Glutamatergic neuron (in vitro differentiated cells): ENCODE data around the gene RRN3. TPM values are rescaled to one million over a fixed set of nuclear protein-coding genes. Genes with fewer than 3 reads are reported as not detected.
"Not testable (repeated sequence)": the region's sequence is repeated elsewhere in the genome, so short reads cannot be mapped to it uniquely, and the experiment has no call there.

Experiments used
- DNase-seq: peaks from one replicate; pipeline ENCODE4 v3.0.0; 2022
- H3K27ac Mint-ChIP-seq: one replicate; pipeline ENCODE4 v1.8.0; 2020; ENCODE audit warnings: mild to moderate bottlenecking, mixed read lengths, inconsistent platforms; ENCODE audit not compliant: unreplicated experiment
- H3K27me3 Mint-ChIP-seq: one replicate; pipeline ENCODE4 v1.8.0; 2020; ENCODE audit warnings: mild to moderate bottlenecking, moderate library complexity, mixed read lengths, inconsistent platforms; ENCODE audit not compliant: unreplicated experiment
- H3K36me3 Mint-ChIP-seq: one replicate; pipeline ENCODE4 v1.8.0; 2020; ENCODE audit warnings: mild to moderate bottlenecking, mixed read lengths, inconsistent platforms; ENCODE audit not compliant: unreplicated experiment
- H3K4me1 Mint-ChIP-seq: one replicate; pipeline ENCODE4 v1.8.0; 2020; ENCODE audit warnings: mild to moderate bottlenecking, low read depth, mixed read lengths, inconsistent platforms; ENCODE audit not compliant: unreplicated experiment
- H3K4me3 Mint-ChIP-seq: one replicate; pipeline ENCODE4 v1.8.0; 2020; ENCODE audit warnings: mild to moderate bottlenecking, mixed read lengths, inconsistent platforms; ENCODE audit not compliant: unreplicated experiment
- H3K9me3 Mint-ChIP-seq: one replicate; pipeline ENCODE4 v1.8.0; 2020; ENCODE audit warnings: mild to moderate bottlenecking, moderate library complexity, mixed read lengths, inconsistent platforms; ENCODE audit not compliant: unreplicated experiment
- total RNA-seq: library from RNA; stranded (reverse); fragmentation: NEBNext Ultra II Directional; extraction: Animal tissue kit (Norgen Biotek cat#: 25700); gene quantifications from one replicate; pipeline ENCODE4 v1.2.1, GENCODE V29; 2021; ENCODE audit not compliant: unreplicated experiment

Gene RRN3
- total RNA-seq, 1 donor from 2014 or later = 50.0 TPM

GRCh38 chr16:15133554-15133953 lies 39.5 kb upstream of the RRN3 start:
- H3K36me3 Mint-ChIP-seq, H3K27me3 Mint-ChIP-seq, H3K4me1 Mint-ChIP-seq, H3K9me3 Mint-ChIP-seq, H3K27ac Mint-ChIP-seq, H3K4me3 Mint-ChIP-seq, DNase-seq: not testable (repeated sequence)

GRCh38 chr16:15132719-15133428 lies 38.8 kb upstream of the RRN3 start:
- not testable (repeated sequence) for H3K27ac Mint-ChIP-seq, H3K27me3 Mint-ChIP-seq, H3K4me3 Mint-ChIP-seq

GRCh38 chr16:15130943-15131700 lies 37.0 kb upstream of the RRN3 start:
- DNase-seq, H3K27ac Mint-ChIP-seq, H3K4me1 Mint-ChIP-seq, H3K27me3 Mint-ChIP-seq, H3K4me3 Mint-ChIP-seq, H3K9me3 Mint-ChIP-seq, H3K36me3 Mint-ChIP-seq: not testable (repeated sequence)

More at GRCh38 chr16:15132719-15133428, 38.8 kb upstream of the RRN3 start:
- H3K4me1 Mint-ChIP-seq, H3K9me3 Mint-ChIP-seq, H3K36me3 Mint-ChIP-seq, DNase-seq: not testable (repeated sequence)

DNA sequence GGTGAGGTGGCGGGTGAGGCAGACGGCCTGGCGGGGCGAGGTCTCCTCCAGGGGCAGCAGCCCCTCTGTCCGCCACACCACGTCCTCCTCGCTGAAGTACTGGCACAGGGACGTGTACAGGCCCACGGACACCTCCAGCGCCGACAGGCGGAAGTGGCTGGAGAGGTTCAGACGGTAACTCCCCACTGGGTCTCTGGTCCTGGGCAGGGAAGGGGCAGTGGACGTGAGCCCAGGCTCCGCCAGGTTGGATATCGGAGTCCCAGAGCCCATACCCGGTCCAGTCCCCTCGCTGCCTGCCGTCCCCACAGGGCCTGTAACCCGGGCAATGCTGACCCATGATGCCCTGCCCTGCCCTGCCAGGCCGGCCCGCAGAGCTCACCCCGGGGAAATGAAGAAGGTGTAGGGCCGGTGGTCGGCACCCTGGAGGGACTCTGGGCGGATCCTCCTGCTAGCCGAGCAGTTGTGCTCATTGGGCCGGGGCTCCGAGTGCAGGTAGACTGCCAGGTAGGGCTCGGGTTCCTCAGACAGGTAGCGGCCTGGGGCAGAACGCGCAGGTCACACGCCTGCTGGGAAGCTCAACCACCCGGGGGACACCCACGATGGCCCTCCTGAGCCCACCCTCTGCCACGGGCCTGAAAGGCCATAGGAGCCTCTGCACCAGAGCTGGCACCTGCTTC lies 36.3 kb upstream of the RRN3 start:
- H3K9me3 Mint-ChIP-seq, H3K4me1 Mint-ChIP-seq, H3K27ac Mint-ChIP-seq, H3K27me3 Mint-ChIP-seq, H3K4me3 Mint-ChIP-seq, DNase-seq, H3K36me3 Mint-ChIP-seq: not testable (repeated sequence)

GRCh38 chr16:15127641-15128425 lies 33.8 kb upstream of the RRN3 start:
- H3K4me3 Mint-ChIP-seq, H3K27ac Mint-ChIP-seq, H3K4me1 Mint-ChIP-seq, H3K36me3 Mint-ChIP-seq, H3K9me3 Mint-ChIP-seq, DNase-seq, H3K27me3 Mint-ChIP-seq: not testable (repeated sequence)

GRCh38 chr16:15100372-15100987 lies 6.4 kb upstream of the RRN3 start:
- H3K27me3 Mint-ChIP-seq, DNase-seq, H3K4me1 Mint-ChIP-seq, H3K9me3 Mint-ChIP-seq, H3K27ac Mint-ChIP-seq, H3K36me3 Mint-ChIP-seq, H3K4me3 Mint-ChIP-seq: not testable (repeated sequence)

- not testable (repeated sequence) for H3K36me3 Mint-ChIP-seq, H3K27me3 Mint-ChIP-seq, DNase-seq, H3K9me3 Mint-ChIP-seq, H3K27ac Mint-ChIP-seq, H3K4me1 Mint-ChIP-seq, H3K4me3 Mint-ChIP-seq
These were observed 5.4 kb upstream of the RRN3 start for GRCh38 chr16:15099366-15099909.

DNA sequence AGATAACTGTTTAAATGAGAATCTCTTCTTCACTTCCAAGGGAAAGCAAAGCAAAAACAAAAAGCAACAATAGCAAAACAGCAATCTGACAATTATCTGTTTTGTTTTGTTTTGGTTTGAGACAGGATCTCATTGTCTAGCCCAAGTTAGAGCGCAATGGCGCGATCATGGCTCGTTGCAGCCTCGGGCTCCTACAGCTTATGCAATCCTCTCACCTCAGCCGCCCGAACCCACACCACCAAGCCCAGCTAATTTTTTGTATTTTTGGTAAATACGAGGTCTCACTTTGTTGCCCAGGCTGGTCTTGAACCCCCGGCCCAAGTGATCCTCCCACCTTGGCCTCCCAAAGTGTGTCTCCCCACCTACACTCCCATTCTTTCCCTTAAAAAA lies 2.5 kb upstream of the RRN3 start:
- H3K9me3 Mint-ChIP-seq = not testable (repeated sequence)

GRCh38 chr16:15093571-15093954 lies 509 bp downstream of the RRN3 start:
- H3K4me1 Mint-ChIP-seq, H3K36me3 Mint-ChIP-seq, H3K9me3 Mint-ChIP-seq, H3K27me3 Mint-ChIP-seq, DNase-seq: not testable (repeated sequence)
- peak overlapping the region; percentile 91 for H3K27ac Mint-ChIP-seq
- peak overlapping the region; percentile 95 for H3K4me3 Mint-ChIP-seq

More for the DNA sequence above, 2.5 kb upstream of the RRN3 start:
- H3K27me3 Mint-ChIP-seq, DNase-seq, H3K4me1 Mint-ChIP-seq, H3K27ac Mint-ChIP-seq, H3K4me3 Mint-ChIP-seq, H3K36me3 Mint-ChIP-seq: not testable (repeated sequence)

- not testable (repeated sequence) for H3K4me1 Mint-ChIP-seq, H3K27me3 Mint-ChIP-seq, H3K4me3 Mint-ChIP-seq, H3K27ac Mint-ChIP-seq, H3K36me3 Mint-ChIP-seq, H3K9me3 Mint-ChIP-seq, DNase-seq
These were observed 3.3 kb downstream of the RRN3 start for GRCh38 chr16:15090663-15091269.

DNA sequence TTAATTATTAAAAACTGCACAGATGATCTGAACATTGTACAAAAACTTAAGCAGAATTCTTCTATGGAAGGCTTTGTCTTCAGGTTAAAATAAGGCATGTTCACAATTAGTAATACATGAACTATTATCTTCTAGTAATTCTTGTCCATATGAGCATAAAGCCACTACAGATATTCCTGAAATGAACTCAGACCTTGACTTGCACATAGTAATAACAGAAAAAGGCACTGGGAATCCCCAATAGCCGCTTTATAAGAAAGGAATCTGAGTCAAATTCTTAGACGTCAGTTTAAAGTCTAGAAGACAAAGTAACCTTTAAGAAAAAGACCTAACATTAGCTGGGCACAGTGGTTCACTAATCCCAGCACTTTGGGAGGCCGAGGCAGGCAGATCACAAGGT lies 11.3 kb downstream of the RRN3 start:
- H3K36me3 Mint-ChIP-seq, H3K27me3 Mint-ChIP-seq: not testable (repeated sequence)

More for the DNA sequence above, 11.3 kb downstream of the RRN3 start:
- not testable (repeated sequence) for H3K4me1 Mint-ChIP-seq, H3K4me3 Mint-ChIP-seq, H3K9me3 Mint-ChIP-seq, H3K27ac Mint-ChIP-seq, DNase-seq
